ENCODE data around the gene THSD8.

The THSD8 gene

DNA sequence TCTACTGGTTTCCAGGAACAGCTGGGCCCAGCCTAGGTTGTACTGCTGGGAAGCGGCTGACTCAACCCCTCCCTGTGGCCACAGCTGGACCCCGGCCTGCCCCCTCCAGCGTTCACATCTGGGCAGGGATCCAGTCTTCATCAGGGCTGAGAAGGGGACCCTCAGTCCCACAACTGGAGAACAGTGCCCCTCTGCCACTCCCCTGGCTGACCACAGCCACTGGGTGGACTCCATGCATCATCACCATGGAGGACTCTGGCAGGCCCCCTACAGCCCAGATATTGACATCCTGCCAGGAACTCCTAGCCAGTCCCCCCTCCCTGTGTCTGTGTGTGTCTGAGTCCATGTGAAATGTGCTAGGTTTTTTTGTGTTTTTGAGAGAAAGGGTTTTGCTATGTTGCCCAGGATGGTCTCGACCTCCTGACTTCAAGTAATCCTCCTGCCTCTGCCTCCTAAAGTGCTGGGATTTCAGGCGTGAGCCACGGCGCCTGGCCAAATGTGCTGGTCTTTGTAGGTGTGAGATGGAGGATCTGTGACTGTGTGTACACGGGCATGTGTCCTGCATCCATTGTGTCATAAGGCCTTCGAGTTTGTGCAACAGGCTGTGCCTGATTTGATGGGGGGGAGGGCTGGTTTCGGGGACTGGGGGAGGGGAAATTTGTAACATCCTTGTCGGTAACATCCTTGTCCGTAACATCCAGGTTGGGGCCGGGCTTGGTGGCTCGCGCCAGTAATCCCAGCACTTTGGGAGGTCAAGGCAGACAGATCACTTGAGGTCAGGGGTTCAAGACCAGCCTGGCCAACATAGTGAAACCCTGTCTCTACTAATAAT lies 22.5 kb upstream of the THSD8 start:
- DNase-seq (ENCODE audit: low spot score): peak; percentile 56

DNA sequence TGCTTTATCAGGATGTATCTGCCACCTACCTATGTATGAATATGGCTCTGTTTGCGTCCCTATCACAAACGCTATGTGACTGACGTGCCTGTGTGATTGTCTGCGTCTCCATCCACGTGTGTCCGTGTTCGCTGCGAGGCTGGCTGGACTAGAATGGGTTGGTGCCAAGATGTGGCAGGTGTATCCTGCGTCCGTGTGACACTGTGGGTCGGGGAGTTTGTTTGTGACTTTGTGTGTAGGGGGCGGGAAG lies 19.8 kb upstream of the THSD8 start:
- DNase-seq (ENCODE audit: low spot score): no peak

DNA sequence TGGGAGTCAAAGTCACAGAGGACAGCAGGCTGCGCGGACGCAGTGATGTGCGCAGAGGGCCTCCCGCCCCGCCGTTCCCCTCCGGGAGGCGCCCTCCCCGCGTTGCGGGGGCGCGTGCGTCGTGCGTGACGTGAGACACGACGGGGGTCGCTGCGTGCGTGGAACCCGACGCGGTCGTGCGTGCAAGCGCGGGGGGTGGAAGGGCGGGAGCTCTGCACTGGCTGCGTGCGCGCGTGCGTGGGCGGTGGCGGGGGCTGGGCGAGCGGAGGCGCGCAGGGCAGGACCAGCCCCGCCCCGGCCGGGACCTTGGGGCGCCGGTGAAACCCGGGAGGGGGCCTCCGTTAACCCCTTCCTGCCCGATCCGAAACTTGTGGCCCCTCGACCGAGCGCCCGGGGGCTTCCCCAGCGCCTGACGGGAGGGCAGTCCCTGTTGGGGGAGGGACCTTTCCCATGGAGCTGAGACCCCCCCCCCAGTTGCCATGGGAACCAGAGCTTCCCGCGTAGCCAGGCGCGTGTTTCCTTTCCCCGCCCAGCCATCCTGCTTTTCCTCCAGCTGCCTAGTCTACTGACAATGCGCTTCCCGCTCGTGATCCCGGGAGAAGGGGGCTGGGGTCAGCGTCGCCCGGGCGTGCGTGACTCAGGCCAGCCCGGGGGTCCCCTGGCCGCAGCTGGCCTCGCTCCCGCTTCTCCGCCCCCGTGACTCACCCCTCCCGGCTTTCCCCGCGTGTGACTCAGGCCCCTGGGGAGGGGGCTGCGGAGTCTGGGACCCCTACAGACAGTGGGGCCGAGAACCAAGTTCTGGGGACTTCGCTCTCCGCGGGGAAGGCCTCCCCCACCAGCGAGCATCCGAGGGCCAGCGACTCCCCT lies 19.2 kb upstream of the THSD8 start:
- DNase-seq (ENCODE audit: low spot score): peak; percentile 84

DNA sequence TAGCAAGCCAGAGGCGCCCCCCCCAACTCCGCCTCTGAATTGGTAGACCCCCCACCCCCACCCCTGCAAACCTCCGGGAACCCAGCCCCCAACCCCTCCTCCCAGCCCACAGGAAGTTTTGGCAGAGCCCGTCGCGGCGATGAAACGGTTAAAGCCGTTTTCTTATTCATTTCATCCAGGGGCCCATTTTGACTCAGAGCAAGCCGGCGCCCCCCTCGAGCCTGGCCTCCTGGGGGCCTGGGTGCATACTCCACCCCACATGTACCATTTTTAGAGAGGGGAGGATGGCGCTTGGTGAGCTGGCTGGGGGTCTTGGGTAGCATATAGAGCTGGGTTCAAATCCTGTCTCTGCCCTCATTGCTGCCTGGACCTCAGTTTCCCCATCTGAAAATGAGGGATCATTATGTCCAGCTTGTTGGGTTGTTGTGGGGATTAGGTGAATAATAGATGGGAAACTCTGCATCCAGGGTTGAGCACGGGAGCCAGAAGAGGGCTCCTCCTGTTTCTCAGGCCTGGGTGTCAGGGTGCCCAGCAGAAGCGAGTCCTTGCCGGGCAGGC lies 18.5 kb upstream of the THSD8 start:
- DNase-seq (ENCODE audit: low spot score): peak; percentile 51

DNA sequence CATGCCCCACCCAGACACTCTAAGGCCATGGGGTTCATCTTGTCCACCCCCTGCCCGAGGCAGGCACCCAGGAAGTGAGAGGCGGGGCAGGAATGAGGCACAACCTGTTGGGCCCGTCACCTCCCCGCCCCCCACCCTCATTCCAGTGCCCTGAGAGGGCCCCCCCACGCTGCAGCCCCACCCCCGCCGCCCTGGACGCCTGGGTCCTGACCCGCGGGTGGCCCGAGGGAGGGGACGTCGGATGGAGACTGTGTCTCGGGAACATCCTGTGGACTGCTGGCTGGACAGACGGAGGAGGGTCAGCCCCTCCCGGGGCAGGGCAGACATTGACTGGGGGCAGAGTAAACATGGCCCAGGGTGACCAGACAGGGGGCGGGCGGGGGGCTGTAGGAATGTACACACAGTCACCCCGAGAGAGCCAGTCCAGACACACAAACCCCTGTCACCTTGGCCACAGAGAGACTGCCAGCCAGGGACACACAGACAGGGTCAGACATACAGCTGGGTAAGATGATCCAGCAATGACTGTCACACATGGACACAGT lies 17.9 kb upstream of the THSD8 start:
- DNase-seq (ENCODE audit: low spot score): peak; percentile 79

DNA sequence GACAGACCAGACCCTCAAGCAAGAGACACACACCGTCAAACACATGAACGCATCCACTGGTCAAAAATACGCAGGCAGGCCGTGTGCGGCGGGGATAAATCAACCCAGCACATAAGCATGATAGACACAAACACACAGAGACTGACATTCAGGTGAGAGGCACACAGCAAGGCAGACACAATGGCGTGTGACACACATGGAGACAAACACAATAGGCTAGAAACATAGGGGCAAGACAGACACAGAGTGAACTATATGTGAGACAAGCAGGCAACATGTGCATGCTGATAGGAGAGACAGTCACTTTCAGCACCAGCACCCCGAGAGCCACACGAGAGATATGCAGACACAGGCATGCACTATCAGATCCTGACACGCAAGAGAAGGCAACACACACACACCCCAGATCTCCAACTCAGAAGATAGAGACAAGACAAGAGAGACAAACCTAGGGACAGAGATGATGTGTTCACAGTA lies 17.4 kb upstream of the THSD8 start:
- DNase-seq (ENCODE audit: low spot score): no peak

DNA sequence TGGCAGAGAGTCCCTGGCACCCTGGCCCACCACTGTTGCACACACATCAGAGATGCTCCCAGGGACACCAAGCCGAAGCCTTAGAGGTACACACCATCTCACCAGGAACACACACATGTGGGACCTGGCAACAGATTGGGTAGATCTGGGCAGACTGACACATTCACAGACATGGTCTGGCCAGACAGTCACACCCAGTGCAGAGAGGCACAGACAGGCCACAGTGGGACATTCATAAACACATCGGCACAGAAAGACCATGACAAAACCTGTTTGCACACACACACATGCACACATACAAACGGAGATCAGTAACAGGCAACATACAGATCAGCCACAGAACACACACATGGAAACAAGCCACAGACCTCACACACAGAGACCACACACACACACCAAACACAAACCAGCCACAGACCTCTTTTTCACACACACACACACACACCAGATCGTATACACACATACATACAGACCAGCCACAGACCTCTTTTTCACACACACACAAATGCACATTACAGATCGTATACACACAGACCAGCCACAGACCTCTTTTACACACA lies 16.9 kb upstream of the THSD8 start:
- DNase-seq (ENCODE audit: low spot score): peak; percentile 24

DNA sequence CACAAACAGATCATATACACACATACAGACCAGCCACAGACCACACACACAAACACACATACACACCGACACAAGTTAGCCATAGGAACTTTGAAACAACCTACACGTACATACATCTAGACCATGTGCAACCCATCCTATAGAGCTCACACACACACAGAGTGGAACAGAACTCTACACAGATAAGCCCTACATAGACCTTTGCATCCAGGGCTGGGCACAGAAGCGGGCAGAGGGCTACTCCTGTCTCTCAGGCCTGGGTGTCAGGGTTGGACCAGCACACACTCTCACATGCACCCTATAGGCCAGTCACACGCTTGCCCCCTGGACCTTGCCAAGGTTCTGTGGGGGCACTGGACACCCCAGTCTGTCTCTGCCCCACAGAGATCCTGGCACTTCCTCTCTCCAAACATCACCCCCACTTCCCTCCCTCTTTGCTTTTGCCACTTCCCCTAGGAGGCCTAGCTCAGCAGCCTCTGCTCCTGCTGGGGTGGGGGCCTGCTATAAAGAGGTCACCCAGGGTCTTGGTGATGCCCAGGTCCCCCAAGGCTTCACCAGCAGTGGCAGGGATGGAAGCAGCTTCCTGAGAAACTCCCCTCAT lies 16.3 kb upstream of the THSD8 start:
- no peak for DNase-seq (ENCODE audit: low spot score)

DNA sequence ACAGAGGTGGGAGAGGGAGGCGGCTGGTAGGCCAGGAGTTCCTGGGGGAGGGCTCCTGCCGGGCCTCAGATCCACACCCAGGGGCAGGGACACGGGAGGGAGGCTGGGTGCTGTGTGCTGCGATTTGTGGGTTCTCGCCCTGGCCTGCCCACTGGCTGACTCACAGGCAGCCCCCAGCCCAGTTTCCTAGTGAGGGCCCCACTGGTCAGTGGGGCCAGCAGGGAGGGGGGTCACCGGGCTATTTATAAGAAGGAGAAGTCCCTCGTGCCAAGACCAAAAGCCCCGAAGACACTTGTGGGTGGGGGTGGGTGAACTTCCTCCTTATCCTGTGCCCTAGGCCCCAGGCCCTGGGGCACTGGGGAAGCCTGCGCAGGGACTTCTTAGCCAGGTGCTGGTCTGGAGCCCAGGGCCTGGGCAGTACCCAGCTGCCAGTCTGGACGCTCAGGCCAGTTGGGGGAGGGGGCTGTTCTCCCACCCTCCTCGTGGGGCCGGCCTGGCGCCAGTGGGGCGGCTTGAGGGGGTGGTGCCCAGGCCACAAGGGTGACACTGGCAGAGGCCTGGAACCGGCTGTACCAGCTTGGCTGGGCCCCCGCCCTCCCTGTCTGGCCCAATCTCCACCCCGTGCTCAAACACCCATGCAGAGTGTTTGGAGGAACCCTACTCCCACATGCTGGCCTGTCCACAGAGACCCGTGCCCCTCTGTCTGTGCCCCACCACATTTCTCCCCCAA lies 15.6 kb upstream of the THSD8 start:
- DNase-seq (ENCODE audit: low spot score): peak; percentile 29

DNA sequence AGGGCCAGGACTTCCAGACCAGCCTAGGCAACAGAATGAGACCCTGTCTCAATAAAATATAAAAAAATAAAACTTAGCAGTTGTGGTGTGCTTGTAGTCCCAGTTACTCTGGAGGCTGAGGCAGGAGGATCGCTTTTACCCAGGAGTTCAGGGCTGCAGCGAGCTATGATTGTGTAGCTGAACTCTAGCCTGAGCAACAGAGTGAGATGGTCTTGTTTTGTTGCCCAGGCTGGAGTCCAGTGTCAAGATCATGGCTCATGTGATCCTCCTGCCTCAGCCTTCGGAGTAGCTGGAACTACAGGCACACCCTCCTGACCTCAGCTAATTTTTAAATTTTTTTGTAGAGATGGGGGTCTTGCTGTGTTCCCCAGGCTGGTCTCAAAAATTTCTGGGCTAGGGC lies 14.9 kb upstream of the THSD8 start:
- no peak for DNase-seq (ENCODE audit: low spot score)

DNA sequence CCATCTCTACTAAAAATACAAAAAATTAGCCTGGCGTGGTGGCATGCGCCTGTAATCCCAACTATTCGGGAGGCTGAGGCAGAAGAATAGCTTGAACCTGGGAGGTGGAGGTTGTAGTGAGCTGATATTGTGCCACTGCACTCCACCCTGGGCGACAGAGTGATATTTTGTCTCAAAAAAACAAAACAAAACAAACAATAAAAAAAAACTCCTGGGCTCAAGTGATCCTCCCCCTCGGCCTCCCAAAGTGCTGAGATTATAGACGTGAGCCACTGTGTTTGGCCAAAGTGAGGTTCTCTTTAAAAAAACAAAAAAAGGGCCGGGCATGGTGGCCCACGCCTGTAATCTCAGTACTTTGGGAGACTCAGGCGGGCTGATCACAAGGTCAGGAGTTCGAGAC lies 14.4 kb upstream of the THSD8 start:
- DNase-seq (ENCODE audit: low spot score): no peak

DNA sequence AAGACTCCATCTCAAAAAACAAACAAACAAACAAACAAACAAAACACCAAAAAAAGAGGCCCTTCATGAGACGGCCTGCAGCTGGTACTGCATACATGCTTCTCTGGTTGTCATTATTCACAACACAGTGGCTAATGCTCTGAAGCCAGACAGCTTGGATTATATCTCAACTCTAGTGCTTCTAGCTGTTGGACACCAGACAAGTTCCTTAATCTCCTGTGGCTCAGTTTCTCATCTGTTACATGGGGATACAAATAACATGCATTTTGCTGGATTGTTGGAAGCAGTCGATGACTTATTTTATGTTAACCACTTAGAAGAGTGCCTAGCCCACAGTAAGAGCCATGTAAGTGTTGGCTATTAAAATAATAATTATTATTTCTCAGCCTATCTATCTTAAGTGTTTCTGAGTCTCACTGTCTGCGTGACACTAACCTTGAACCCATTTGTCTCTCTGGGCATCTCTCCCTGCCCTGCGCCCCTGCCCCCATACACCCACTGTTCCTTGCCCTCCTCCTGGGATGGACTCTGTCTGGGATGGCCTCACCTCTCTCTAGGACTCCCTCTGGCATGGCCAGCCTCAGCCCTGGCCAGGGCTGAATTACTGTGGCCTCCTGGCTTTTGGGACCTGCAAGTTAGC lies 13.7 kb upstream of the THSD8 start:
- DNase-seq (ENCODE audit: low spot score): no peak

DNA sequence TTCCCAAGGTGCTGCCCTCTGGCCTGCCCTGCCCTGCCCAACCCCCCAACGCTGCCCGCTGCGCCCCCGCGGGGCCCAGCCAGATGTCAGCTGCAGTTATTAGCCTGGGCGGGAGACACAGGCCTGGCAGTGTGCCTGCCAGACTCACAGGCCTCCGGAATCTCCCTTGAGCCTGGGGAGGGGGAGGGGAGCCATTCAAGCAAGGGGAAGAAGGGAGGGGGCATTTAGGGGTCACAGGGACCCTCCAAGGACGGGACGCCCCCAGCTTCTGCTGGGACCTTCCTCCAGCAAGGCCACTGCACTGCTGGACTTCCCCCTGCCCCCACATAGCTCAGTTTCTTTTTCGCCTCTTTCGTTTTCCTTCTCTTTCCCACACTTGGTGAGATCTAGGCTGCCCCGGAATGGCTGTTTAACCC lies 13.2 kb upstream of the THSD8 start:
- peak; percentile 76 for DNase-seq (ENCODE audit: low spot score)

DNA sequence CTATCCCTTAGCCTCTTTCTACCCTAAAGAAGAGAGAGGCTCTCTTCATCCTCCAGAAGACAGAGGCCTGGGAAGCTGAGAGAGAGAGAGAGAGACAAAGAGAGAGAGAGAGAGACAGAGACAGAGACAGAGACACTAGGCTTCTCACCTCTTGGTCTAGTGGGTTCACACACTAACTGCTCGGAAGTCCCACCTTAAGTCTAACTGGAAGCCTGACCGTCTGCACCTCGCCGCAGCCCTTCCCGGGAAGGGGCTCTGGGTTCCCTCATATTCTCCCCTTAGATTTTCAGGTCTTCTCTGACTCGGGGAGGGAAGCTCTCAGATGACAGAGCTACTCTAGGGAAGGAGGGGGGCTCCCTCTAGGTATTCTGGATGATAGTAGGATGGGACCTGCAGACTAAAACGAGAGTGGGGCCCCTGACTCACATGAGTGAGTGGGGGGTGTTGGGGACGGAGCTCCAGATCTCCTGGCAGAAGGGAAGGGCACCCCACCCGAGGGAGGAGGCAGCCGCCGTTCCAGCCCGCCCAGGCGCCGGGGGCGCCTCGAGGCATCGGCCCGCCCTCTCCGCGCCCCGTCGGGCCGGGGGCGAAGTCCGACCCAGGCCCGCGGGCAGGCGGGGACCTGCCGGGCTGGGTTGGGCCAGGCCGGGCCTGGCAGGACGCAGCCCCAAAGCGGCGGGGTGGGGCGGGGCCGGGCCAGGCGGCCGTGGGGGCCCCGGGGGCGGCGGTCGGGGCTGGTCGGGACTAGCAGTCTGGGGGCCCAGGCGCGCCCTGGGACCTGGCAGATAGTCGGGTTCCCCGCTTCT lies 12.6 kb upstream of the THSD8 start:
- DNase-seq (ENCODE audit: low spot score): peak; percentile 61

DNA sequence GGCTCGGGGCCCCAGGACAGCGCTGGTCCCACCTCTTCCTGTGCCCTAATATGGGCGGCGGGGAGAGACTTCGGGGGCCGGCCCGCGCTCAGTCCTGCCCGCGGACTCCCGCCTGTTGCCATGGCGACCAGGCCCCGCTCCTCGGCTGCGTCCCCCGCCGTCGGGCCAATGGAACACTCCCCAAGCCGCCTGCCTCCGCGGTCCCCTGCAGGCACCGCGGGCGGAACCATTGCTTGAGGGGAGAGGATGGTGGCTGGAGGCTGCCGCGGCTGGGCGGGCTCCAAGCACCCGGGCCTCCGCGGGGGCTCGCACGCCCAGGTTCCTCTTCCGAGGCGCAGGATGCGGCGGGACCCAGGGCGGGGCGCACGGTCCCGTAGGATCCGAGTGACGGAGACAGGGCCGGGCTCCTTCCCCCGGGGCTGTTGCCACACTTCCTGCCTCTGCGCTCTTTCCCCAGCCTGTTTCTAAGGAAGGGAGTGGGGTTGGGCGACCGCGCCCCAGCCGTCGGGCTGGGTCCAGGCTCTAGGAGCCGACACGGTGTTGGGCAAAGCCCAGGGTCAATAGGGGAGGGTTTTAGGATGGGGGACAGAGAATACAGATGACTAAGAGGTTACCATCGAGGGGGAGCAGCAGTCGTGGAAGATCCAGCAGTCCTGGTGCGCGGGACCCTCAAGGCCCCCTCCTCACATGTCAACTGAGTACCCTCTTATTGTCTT lies 11.8 kb upstream of the THSD8 start:
- DNase-seq (ENCODE audit: low spot score): peak; percentile 97

DNA sequence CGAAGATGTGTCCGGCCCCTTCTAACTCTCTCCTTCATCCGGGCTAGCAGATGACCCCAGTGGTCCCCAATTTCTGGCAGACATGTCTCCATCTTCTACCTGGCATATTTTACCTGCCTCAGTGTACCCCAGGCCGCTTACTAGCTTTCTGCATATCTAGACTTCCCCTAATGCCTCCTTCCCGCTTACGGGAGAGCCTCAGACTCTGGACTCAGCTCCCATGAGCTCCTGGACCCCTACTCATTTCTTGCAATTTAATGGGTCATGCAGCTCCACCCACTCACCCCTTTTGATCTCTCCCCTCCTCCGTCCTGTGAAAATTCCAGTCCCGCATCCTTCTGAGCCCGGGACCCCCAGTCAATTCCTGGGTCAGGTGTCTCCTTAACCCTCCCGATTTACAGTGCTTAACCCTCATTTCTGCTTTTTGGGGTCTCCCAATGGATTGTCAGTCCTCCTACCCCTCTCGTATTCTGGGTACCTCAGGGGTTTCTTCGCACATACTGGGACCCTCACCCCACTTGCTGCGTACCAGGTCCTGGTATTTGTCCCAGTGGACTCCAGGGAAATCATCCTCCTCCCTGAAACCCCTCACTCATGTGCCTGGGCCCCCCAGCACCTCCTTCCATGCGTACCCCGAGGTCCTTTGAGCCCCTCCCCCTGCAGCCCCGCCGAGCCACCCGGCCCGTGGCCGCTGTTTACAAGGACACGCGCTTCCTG lies 11.1 kb upstream of the THSD8 start:
- no peak for DNase-seq (ENCODE audit: low spot score)

DNA sequence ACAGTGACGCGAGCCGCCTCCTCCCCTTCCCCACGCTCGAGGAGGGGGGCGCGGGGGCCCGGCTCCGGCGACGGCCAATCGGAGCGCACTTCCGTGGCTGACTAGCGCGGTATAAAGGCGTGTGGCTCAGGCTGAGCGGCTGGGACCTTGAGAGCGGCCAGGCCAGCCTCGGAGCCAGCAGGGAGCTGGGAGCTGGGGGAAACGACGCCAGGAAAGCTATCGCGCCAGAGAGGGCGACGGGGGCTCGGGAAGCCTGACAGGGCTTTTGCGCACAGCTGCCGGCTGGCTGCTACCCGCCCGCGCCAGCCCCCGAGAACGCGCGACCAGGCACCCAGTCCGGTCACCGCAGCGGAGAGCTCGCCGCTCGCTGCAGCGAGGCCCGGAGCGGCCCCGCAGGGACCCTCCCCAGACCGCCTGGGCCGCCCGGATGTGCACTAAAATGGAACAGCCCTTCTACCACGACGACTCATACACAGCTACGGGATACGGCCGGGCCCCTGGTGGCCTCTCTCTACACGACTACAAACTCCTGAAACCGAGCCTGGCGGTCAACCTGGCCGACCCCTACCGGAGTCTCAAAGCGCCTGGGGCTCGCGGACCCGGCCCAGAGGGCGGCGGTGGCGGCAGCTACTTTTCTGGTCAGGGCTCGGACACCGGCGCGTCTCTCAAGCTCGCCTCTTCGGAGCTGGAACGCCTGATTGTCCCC lies 10.4 kb upstream of the THSD8 start, which contains the start of gene JUNB:
Gene JUNB (plus strand): TSS at position 142 of the 706 bp plus-strand sequence. CDS start 286 bp downstream, at position 428.
- DNase-seq (ENCODE audit: low spot score): peak; percentile 97
